K562 (cell line): ENCODE results near the gene MRPL58. TPM values are rescaled to one million over a fixed set of nuclear protein-coding genes. Genes with fewer than 3 reads are reported as not detected.
A peak's percentile ranks its signal among the peaks of the same experiment; 100 is the strongest.

Source experiments
- ARID3A ChIP-seq: IDR thresholded peaks from 2 replicates; pipeline ENCODE4 v1.6.1; 2012; ENCODE audit warnings: low read depth, low read length, improper control_type of control experiment, borderline replicate concordance
- CBX5 ChIP-seq: IDR thresholded peaks from 2 replicates; pipeline ENCODE4 v1.6.1; 2014; ENCODE audit warnings: low read depth, borderline replicate concordance
- CCAR2 ChIP-seq: fragments of 200-400 bp; formaldehyde crosslinking; IDR thresholded peaks from 2 replicates; pipeline ENCODE4 v1.6.1; 2017; ENCODE audit warnings: mild to moderate bottlenecking, low read depth, low read length
- ETV5 ChIP-seq: sonication (generic); formaldehyde crosslinking; IDR thresholded peaks from 2 replicates; pipeline ENCODE4 v1.4.0; 2020; ENCODE audit warnings: low read depth, mild to moderate bottlenecking, missing genetic modification reagents
- ID3 ChIP-seq, 2 experiments: fragments of 250-450 bp in 1 of 2; fragments of 450-650 bp in 1 of 2; sonication (Bioruptor Pico) in 1 of 2; IDR thresholded peaks; 2 replicates each; pipeline versions ENCODE4 v1.6.1 to v1.8.0; 2016 to 2021; ENCODE audit warnings: mild to moderate bottlenecking in 2 of 2, moderate library complexity in 2 of 2, missing compliant biosample characterization in 1 of 2, missing genetic modification characterization in 1 of 2
- KAT2B ChIP-seq: IDR thresholded peaks from one replicate; pipeline ENCODE4 v1.6.1; 2012; ENCODE audit warnings: low read depth, mild to moderate bottlenecking, control low read depth, inconsistent platforms, low read length, moderate library complexity
- MAZ ChIP-seq, 2 experiments: fragments of 450-650 bp in 1 of 2; sonication (generic) in 1 of 2; formaldehyde crosslinking; IDR thresholded peaks in 1 of 2; conservative IDR thresholded peaks in 1 of 2; 2 replicates each; pipeline versions ENCODE4 v1.4.0 to v1.5.0; 2020; ENCODE audit warnings: mild to moderate bottlenecking in 1 of 2, missing genetic modification reagents in 1 of 2
- MECOM ChIP-seq: fragments of 250-450 bp; sonication (Bioruptor Pico); IDR thresholded peaks from 2 replicates; pipeline ENCODE4 v1.8.0; 2022; ENCODE audit warnings: inconsistent platforms
- NFE2L1 ChIP-seq: fragments of 450-650 bp; IDR thresholded peaks from 2 replicates; pipeline ENCODE4 v1.6.1; 2016; ENCODE audit warnings: missing genetic modification characterization, low read depth, mild to moderate bottlenecking, missing compliant biosample characterization, moderate library complexity, borderline replicate concordance
- NONO ChIP-seq, 2 experiments: fragments of 200-400 bp in 1 of 2; fragments of 450-650 bp in 1 of 2; formaldehyde crosslinking in 1 of 2; IDR thresholded peaks; 2 replicates each; pipeline ENCODE4 v1.6.1; 2017; ENCODE audit warnings: low read depth in 2 of 2, mild to moderate bottlenecking in 2 of 2, moderate library complexity in 2 of 2, low read length in 1 of 2
- PCBP2 ChIP-seq: fragments of 200-400 bp; formaldehyde crosslinking; IDR thresholded peaks from 2 replicates; pipeline ENCODE4 v1.6.1; 2018; ENCODE audit warnings: low read length, low read depth, mild to moderate bottlenecking, moderate library complexity; ENCODE audit not compliant: poor library complexity, severe bottlenecking
- PTRF ChIP-seq: fragments of 450-650 bp; IDR thresholded peaks from 2 replicates; pipeline ENCODE4 v1.6.1; 2016; ENCODE audit warnings: mild to moderate bottlenecking, missing genetic modification characterization, missing compliant biosample characterization
- RBM39 ChIP-seq: fragments of 200-400 bp; formaldehyde crosslinking; optimal IDR thresholded peaks from 2 replicates; pipeline ENCODE3; 2018; ENCODE audit warnings: low read depth, low read length
- SIRT6 ChIP-seq: IDR thresholded peaks from one replicate; pipeline ENCODE4 v1.6.1; 2012; ENCODE audit warnings: low read depth, mild to moderate bottlenecking, control low read depth, inconsistent platforms, low read length, moderate library complexity
- TAL1 ChIP-seq: fragments of 450-650 bp; IDR thresholded peaks from 2 replicates; pipeline ENCODE4 v1.6.1; 2016; ENCODE audit warnings: mild to moderate bottlenecking
- TCF7L2 ChIP-seq: fragments of 150-350 bp; IDR thresholded peaks from 2 replicates; pipeline ENCODE4 v1.6.1; 2016; ENCODE audit warnings: low read depth, mild to moderate bottlenecking, low read length, moderate library complexity
- U2AF1 ChIP-seq: fragments of 200-400 bp; formaldehyde crosslinking; optimal IDR thresholded peaks from 2 replicates; pipeline ENCODE3; 2017; ENCODE audit warnings: mild to moderate bottlenecking, low read depth, low read length, moderate library complexity
- ZFP36 ChIP-seq: fragments of 150-350 bp; IDR thresholded peaks from 2 replicates; pipeline ENCODE4 v1.6.1; 2018; ENCODE audit warnings: low read length, low read depth; ENCODE audit not compliant: partially characterized antibody
- ZNF23 ChIP-seq: fragments of 250-450 bp; sonication (Bioruptor Pico); IDR thresholded peaks from 2 replicates; pipeline ENCODE4 v1.4.0; 2020; ENCODE audit warnings: mild to moderate bottlenecking
- ZNF445 ChIP-seq: fragments of 250-450 bp; sonication (Bioruptor Pico); IDR thresholded peaks from 2 replicates; pipeline ENCODE4 v1.4.0; 2020; ENCODE audit warnings: low read depth, mild to moderate bottlenecking, moderate library complexity
- polyA plus RNA-seq, 8 experiments: library from polyadenylated mRNA; depleted of rRNA in 4 of 8; stranded (reverse) in 5 of 8; unstranded in 3 of 8; fragments of >200 nt; fragmentation: Nextera tagmentation in 2 of 8; fragmentation: Illumina TruSeq in 1 of 8; extraction: Ambion mirVana in 2 of 8; extraction: Trizol in 1 of 8; gene quantifications; 2 replicates each; pipeline versions ENCODE4 v1.2.1 to v1.2.3, GENCODE V29; 2011 to 2014; ENCODE audit warnings: inconsistent platforms in 1 of 8, missing spikeins in 1 of 8
- total RNA-seq, 7 experiments: library from RNA; depleted of rRNA in 6 of 7; stranded (reverse); fragments of >200 nt in 6 of 7; fragmentation: Illumina TruSeq in 2 of 7; extraction: Trizol in 2 of 7; gene quantifications; 2 replicates each; pipeline versions ENCODE4 v1.2.1 to v1.2.3, GENCODE V29; 2011 to 2021; ENCODE audit warnings: low replicate concordance in 1 of 7
- TF ChIP-seq, protein P1 (sequence below): sonication (generic); formaldehyde crosslinking; IDR thresholded peaks from 2 replicates; pipeline ENCODE4 v1.8.0; 2022; ENCODE audit warnings: mild to moderate bottlenecking, missing genetic modification reagents
- TF ChIP-seq, protein P2 (sequence below): fragments of 250-450 bp; sonication (Bioruptor Pico); IDR thresholded peaks from 2 replicates; pipeline ENCODE4 v1.8.0; 2022; ENCODE audit warnings: inconsistent platforms, mild to moderate bottlenecking, moderate library complexity, borderline replicate concordance

The MRPL58 gene
- total and polyA plus RNA-seq, 9 of the 15 experiments (the other 6 are each of a cell fraction or from before 2014, with no cell fraction given) = 30.8 to 107 (median 72.4) TPM

DNA sequence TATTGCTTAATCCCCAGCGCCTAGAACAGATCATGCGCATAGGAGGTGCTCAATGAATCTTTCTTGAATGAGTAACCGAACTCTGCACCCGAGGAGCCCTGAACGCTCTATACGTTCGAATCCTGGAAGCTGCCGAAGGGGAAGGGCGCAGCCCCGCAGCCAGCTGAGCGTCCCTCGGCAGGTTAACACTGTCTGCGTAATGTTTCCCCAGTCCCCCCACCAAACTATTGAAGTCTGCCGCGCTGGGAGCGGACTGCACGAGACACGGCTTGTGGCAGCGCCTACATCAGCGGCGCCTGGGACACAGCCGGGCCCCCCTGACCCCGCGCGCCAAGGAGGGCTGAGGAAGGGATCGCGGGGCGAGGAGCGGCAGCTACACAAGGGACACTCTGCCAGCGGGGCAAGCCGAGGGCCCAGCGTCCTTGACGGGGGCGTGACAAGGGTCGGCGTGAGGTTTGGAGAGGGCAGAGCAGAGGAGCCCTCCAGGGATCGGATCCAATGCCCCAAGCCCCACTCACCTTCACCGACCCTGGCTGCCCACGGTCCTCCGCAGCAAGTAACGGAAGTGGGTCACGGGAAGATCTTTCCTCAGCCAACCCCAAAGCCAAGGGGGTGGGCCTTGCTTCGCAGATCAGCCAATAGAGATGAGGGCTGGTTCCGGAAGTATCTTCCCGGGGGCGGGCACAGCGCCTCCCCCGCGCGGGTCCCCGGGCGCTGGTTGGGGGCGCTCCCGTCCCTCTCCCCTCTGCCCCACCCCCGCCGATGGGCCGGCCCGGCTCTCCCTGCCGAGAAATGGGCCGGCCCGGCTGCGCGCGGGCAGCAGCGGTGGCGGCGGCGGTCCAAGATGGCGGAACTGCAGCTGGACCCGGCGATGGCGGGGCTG lies 34.2 kb downstream of the MRPL58 start, which contains the start of the genes ATP5PD and KCTD2 (continued):
- no peak for TF ChIP-seq ID3 (CRISPR knock-in tag; IDR thresholded peaks at IDR 0.05)
- peak; percentile 76 for TF ChIP-seq ID3 (tag; IDR thresholded peaks at IDR 0.05)
- TF ChIP-seq PTRF (tag) = no peak
- no peak for TF ChIP-seq ZNF23 (CRISPR knock-in tag)
- no peak for TF ChIP-seq PCBP2
- no peak for TF ChIP-seq ZNF445 (CRISPR knock-in tag)
- TF ChIP-seq TCF7L2 = peak; percentile 92
- 0 out of 2 replicates have a peak, but pooled peaks have one; percentile 56 for TF ChIP-seq ARID3A
- TF ChIP-seq U2AF1 = no peak
- TF ChIP-seq MECOM (CRISPR knock-in tag) = no peak
- TF ChIP-seq SIRT6 = no peak
- peak in 1 of 2 experiments; percentile 98; a peak in 2 of 4 replicates for TF ChIP-seq NONO (IDR thresholded peaks at IDR 0.05; ENCODE audit: low read depth in 2 of 2, low read length in 1 of 2)
- TF ChIP-seq, protein P1, sequence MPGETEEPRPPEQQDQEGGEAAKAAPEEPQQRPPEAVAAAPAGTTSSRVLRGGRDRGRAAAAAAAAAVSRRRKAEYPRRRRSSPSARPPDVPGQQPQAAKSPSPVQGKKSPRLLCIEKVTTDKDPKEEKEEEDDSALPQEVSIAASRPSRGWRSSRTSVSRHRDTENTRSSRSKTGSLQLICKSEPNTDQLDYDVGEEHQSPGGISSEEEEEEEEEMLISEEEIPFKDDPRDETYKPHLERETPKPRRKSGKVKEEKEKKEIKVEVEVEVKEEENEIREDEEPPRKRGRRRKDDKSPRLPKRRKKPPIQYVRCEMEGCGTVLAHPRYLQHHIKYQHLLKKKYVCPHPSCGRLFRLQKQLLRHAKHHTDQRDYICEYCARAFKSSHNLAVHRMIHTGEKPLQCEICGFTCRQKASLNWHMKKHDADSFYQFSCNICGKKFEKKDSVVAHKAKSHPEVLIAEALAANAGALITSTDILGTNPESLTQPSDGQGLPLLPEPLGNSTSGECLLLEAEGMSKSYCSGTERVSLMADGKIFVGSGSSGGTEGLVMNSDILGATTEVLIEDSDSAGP (CRISPR knock-in tag) = no peak
- TF ChIP-seq CCAR2 = no peak
- no peak for TF ChIP-seq RBM39
- no peak for TF ChIP-seq CBX5
- peak; percentile 80 for TF ChIP-seq ETV5 (CRISPR knock-in tag)
- TF ChIP-seq, protein P2, sequence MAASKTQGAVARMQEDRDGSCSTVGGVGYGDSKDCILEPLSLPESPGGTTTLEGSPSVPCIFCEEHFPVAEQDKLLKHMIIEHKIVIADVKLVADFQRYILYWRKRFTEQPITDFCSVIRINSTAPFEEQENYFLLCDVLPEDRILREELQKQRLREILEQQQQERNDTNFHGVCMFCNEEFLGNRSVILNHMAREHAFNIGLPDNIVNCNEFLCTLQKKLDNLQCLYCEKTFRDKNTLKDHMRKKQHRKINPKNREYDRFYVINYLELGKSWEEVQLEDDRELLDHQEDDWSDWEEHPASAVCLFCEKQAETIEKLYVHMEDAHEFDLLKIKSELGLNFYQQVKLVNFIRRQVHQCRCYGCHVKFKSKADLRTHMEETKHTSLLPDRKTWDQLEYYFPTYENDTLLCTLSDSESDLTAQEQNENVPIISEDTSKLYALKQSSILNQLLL = no peak
- no peak for TF ChIP-seq NFE2L1 (tag)
- TF ChIP-seq TAL1 = no peak
- no peak for TF ChIP-seq KAT2B
- TF ChIP-seq ZFP36 = no peak
- peak; percentile 83 to 93 for TF ChIP-seq MAZ (CRISPR knock-in tag; conservative IDR thresholded peaks at IDR 0.05 in 1 of 2, IDR thresholded peaks at IDR 0.05 in 1 of 2)
